Fibroblast of lung (primary cell): ENCODE data around the gene ZBTB12. TPM values are rescaled to one million over a fixed set of nuclear protein-coding genes. Genes with fewer than 3 reads are reported as not detected.

Source experiments
- DNase-seq, 2 donors: peaks; one replicate each; pipeline versions ENCODE4 v3.0.0 to v3.0.0-alpha.2; 2010; ENCODE audit warnings: low read depth in 2 of 2
- H2AFZ ChIP-seq: 2 replicates; pipeline ENCODE4 v1.5.1; 2012; ENCODE audit warnings: low read length, control low read depth, inconsistent platforms
- H3K27ac ChIP-seq: 2 replicates; pipeline ENCODE4 v1.5.1; 2011; ENCODE audit warnings: low read length, control low read depth; ENCODE audit not compliant: insufficient read depth
- H3K27me3 ChIP-seq: 2 replicates; pipeline ENCODE4 v1.5.1; 2011; ENCODE audit warnings: mild to moderate bottlenecking, low read length; ENCODE audit not compliant: control insufficient read depth, insufficient read depth
- H3K36me3 ChIP-seq: 2 replicates; pipeline ENCODE4 v1.5.1; 2011; ENCODE audit warnings: low read length; ENCODE audit not compliant: control insufficient read depth, insufficient read depth
- H3K4me1 ChIP-seq: 2 replicates; pipeline ENCODE4 v1.5.1; 2011; ENCODE audit warnings: low read length; ENCODE audit not compliant: control insufficient read depth, insufficient read depth; ENCODE audit errors: extremely low read depth
- H3K4me2 ChIP-seq: 2 replicates; pipeline ENCODE4 v1.5.1; 2011; ENCODE audit warnings: low read length, control low read depth; ENCODE audit not compliant: insufficient read depth; ENCODE audit errors: extremely low read depth
- H3K4me3 ChIP-seq, 4 experiments: fragments of 200-600 bp in 1 of 4; sonication (generic) in 1 of 4; replicated peaks in 1 of 4; 2 replicates each; pipeline ENCODE4 v1.5.1; 2011 to 2016; ENCODE audit warnings: low read length in 4 of 4, low read depth in 3 of 4, mild to moderate bottlenecking in 3 of 4, control low read depth in 2 of 4, inconsistent platforms in 1 of 4, mixed read lengths in 1 of 4; ENCODE audit not compliant: insufficient read depth in 1 of 4; ENCODE audit errors: control extremely low read depth in 1 of 4
- H3K79me2 ChIP-seq: 2 replicates; pipeline ENCODE4 v1.5.1; 2012; ENCODE audit warnings: mild to moderate bottlenecking, low read length, inconsistent platforms; ENCODE audit not compliant: control insufficient read depth, insufficient read depth
- H3K9ac ChIP-seq: 2 replicates; pipeline ENCODE4 v1.5.1; 2011; ENCODE audit warnings: mild to moderate bottlenecking, low read length, control low read depth; ENCODE audit not compliant: insufficient read depth
- H3K9me3 ChIP-seq: 2 replicates; pipeline ENCODE4 v1.5.1; 2012; ENCODE audit warnings: low read depth, low read length; ENCODE audit not compliant: control insufficient read depth, insufficient read depth
- H4K20me1 ChIP-seq: 2 replicates; pipeline ENCODE4 v1.5.1; 2011; ENCODE audit warnings: low read length; ENCODE audit not compliant: control insufficient read depth, insufficient read depth; ENCODE audit errors: extremely low read depth
- EZH2 ChIP-seq: IDR thresholded peaks from 2 replicates; pipeline ENCODE4 v1.5.1; 2012; ENCODE audit warnings: low read length, control low read depth, mild to moderate bottlenecking; ENCODE audit errors: missing control alignments
- polyA minus RNA-seq: library from RNA; depleted of rRNA, polyadenylated mRNA; stranded (reverse); fragments of >200 nt; gene quantifications from 2 replicates; pipeline ENCODE4 v1.2.3, GENCODE V29; 2011; ENCODE audit warnings: low replicate concordance
- polyA plus RNA-seq, 2 donors: library from polyadenylated mRNA; depleted of rRNA in 1 of 2; stranded (reverse) in 1 of 2; unstranded in 1 of 2; fragments of >200 nt; gene quantifications; 2 replicates each; pipeline ENCODE4 v1.2.1, GENCODE V29; 2011 to 2012; ENCODE audit warnings: missing spikeins in 1 of 2
- total RNA-seq: library from RNA; depleted of rRNA; stranded (reverse); fragments of >200 nt; gene quantifications from 2 replicates; pipeline ENCODE4 v1.2.1, GENCODE V29; 2014
- TF ChIP-seq, protein P1 (sequence below), 2 donors: IDR thresholded peaks in 1 of 2; conservative IDR thresholded peaks in 1 of 2; 1 replicate in 1 of 2; 2 replicates in 1 of 2; pipeline ENCODE4 v1.5.1; 2011 to 2012; ENCODE audit warnings: low read length in 2 of 2, control low read depth in 1 of 2, inconsistent platforms in 1 of 2, low read depth in 1 of 2, mild to moderate bottlenecking in 1 of 2

Gene ZBTB12, protein sequence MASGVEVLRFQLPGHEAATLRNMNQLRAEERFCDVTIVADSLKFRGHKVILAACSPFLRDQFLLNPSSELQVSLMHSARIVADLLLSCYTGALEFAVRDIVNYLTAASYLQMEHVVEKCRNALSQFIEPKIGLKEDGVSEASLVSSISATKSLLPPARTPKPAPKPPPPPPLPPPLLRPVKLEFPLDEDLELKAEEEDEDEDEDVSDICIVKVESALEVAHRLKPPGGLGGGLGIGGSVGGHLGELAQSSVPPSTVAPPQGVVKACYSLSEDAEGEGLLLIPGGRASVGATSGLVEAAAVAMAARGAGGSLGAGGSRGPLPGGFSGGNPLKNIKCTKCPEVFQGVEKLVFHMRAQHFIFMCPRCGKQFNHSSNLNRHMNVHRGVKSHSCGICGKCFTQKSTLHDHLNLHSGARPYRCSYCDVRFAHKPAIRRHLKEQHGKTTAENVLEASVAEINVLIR
- total RNA-seq (9.5 and 13.2 TPM in 2 replicates), polyA plus RNA-seq (1.2 and 1.6 TPM in 2 replicates), polyA minus RNA-seq (3.6 and 4.0 TPM in 2 replicates)
- polyA plus RNA-seq (2012): 4.9 and 7.4 TPM in 2 replicates

GRCh38 chr6:31901953-31902643, at the start of gene ZBTB12:
Gene ZBTB12 (minus strand): TSS chr6:31902086. CDS start chr6:31901305, 781 bp downstream.
- peak; percentile 96 to 99 for DNase-seq
- Histone ChIP-seq H3K27ac (peak within 1 kb of the TSS; percentile 61), H3K4me2 (peak within 1 kb of the TSS; percentile 83), H3K27me3 (no peaks in the 10 kb centered on the region), H4K20me1 (no peaks in the 10 kb centered on the region), H3K36me3 (peaks cover 1% of the 10 kb centered on the region), H3K4me1 (peaks cover 11% of the 10 kb centered on the region), H3K79me2 (peaks cover 9% of the 10 kb centered on the region), H3K9me3 (no peaks in the 10 kb centered on the region), H2AFZ (peak within 1 kb of the TSS; percentile 78), H3K4me3 (peak within 1 kb of the TSS; percentile 63 to 68 (median 66)), H3K9ac (peak within 1 kb of the TSS; percentile 50)
- TF ChIP-seq, protein P1, sequence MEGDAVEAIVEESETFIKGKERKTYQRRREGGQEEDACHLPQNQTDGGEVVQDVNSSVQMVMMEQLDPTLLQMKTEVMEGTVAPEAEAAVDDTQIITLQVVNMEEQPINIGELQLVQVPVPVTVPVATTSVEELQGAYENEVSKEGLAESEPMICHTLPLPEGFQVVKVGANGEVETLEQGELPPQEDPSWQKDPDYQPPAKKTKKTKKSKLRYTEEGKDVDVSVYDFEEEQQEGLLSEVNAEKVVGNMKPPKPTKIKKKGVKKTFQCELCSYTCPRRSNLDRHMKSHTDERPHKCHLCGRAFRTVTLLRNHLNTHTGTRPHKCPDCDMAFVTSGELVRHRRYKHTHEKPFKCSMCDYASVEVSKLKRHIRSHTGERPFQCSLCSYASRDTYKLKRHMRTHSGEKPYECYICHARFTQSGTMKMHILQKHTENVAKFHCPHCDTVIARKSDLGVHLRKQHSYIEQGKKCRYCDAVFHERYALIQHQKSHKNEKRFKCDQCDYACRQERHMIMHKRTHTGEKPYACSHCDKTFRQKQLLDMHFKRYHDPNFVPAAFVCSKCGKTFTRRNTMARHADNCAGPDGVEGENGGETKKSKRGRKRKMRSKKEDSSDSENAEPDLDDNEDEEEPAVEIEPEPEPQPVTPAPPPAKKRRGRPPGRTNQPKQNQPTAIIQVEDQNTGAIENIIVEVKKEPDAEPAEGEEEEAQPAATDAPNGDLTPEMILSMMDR (conservative IDR thresholded peaks at IDR 0.05 in 1 of 2, IDR thresholded peaks at IDR 0.05 in 1 of 2; ENCODE audit: low read depth in 1 of 2, low read length in 2 of 2): no peak
- no peak for TF ChIP-seq EZH2

DNA sequence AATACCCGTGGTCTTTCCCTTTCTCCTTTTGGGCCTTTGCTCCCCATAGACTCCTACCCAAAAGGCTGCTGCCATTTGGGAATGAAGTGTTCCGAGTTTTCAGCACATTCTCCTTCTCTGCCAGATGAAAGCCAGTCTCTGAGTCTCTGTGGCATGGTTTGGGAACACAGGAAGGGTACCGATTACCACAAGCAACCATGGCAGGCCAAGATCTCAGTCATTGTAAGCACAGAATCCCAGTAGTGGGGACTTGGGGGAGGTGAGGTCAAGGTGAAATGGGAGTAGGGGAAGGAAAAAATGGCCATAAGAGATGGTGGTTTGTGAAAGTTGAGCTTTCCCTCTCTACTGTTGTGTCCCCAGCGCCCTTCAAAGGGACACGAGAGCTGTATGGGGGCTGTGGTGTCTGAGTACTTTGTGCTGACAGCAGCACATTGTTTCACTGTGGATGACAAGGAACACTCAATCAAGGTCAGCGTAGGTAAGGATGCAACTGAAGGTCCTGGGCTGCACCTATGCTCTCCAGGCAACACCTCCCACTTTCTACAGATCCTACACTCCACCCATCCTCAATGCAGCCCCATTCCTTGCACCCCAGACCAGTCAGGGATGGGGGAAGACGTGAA, 48.2 kb upstream of the ZBTB12 start:
- H3K4me2 ChIP-seq: no peak overlapping the region
- no peak overlapping the region for H3K27ac ChIP-seq
- no peak overlapping the region for H3K4me3 ChIP-seq
- peaks cover 20% of the 10 kb centered on the region for H3K36me3 ChIP-seq
- TF ChIP-seq, protein P1 (conservative IDR thresholded peaks at IDR 0.05 in 1 of 2, IDR thresholded peaks at IDR 0.05 in 1 of 2; ENCODE audit: low read depth in 1 of 2, low read length in 2 of 2): no peak
- TF ChIP-seq EZH2: no peak
- no peaks in the 10 kb centered on the region for H3K27me3 ChIP-seq
- peaks cover 9% of the 10 kb centered on the region for H3K4me1 ChIP-seq
- H3K9ac ChIP-seq: no peak overlapping the region
- H2AFZ ChIP-seq: no peak overlapping the region
- H3K9me3 ChIP-seq: no peaks in the 10 kb centered on the region
- H3K79me2 ChIP-seq: no peaks in the 10 kb centered on the region
- DNase-seq: no peak
- H4K20me1 ChIP-seq: no peaks in the 10 kb centered on the region
